ENCODE measurements around the gene LYPD6. TPM values are rescaled to one million over a fixed set of nuclear protein-coding genes. Genes with fewer than 3 reads are reported as not detected.

Gene LYPD6
- total and polyA plus RNA-seq, 10 donors = 0.05 to 2.3 (median 0.41) TPM

DNA sequence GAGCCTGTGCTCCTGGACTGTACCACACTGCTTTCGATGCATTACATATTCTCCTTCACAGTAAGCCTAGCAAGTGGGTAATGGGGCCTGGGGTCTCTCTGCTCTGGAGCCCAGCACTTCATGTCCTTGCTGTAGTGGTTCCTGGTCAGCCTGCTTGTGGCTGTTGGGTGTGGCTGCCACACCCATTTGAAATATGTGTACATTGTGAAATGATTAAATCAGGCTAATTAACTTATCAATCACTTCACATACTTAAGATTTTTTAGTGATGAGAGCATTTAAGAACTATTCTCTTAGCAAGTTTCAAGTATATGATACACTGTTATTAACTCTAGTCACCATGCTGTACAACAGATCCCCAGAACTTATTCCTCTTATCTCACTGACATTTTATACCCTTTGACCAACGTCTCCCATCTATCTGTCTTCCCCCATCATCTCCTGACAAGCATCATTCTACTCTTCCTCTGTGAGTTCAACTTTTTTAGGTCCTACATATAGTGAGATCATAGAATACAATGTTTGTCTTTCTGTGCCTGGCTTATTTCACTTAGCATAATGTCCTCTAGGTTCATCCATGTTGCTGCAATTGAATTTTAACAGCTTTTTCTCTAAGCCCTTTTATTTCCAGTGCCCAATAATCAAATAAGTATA lies 92.1 kb downstream of the LYPD6 start:
- H3K4me3 ChIP-seq = no peak overlapping the region
- no peak for TF ChIP-seq POLR2A (IDR thresholded peaks at IDR 0.05)
- TF ChIP-seq, protein P1, sequence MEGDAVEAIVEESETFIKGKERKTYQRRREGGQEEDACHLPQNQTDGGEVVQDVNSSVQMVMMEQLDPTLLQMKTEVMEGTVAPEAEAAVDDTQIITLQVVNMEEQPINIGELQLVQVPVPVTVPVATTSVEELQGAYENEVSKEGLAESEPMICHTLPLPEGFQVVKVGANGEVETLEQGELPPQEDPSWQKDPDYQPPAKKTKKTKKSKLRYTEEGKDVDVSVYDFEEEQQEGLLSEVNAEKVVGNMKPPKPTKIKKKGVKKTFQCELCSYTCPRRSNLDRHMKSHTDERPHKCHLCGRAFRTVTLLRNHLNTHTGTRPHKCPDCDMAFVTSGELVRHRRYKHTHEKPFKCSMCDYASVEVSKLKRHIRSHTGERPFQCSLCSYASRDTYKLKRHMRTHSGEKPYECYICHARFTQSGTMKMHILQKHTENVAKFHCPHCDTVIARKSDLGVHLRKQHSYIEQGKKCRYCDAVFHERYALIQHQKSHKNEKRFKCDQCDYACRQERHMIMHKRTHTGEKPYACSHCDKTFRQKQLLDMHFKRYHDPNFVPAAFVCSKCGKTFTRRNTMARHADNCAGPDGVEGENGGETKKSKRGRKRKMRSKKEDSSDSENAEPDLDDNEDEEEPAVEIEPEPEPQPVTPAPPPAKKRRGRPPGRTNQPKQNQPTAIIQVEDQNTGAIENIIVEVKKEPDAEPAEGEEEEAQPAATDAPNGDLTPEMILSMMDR (IDR thresholded peaks at IDR 0.05 in 8 of 11, conservative IDR thresholded peaks at IDR 0.05 in 3 of 11) = no peak
- no peak for TF ChIP-seq POLR2AphosphoS5 (IDR thresholded peaks at IDR 0.05)
- intact Hi-C loops (cut with DNase I; ENCODE audit: low total_unique reads) = no loop called here
- 74 to 76% (median 75%) methylated on average over 2 of the region's 2 CpGs for WGBS, 5 donors
- H3K36me3 ChIP-seq = no peaks in the 10 kb centered on the region
- H3K27me3 ChIP-seq (replicated peaks in 1 of 7) = peaks cover 0 to 11% (median 0%) of the 10 kb centered on the region in 7 donors
- no peak overlapping the region for H3K27ac ChIP-seq
- H3K4me1 ChIP-seq = no peaks in the 10 kb centered on the region
- no peak for DNase-seq
- no peaks in the 10 kb centered on the region for H3K9me3 ChIP-seq

GRCh38 chr2:149422991-149423338 lies 92.6 kb downstream of the LYPD6 start:
- intact Hi-C loops (cut with DNase I; ENCODE audit: low total_unique reads) = no loop called here
- no peak overlapping the region for H3K4me3 ChIP-seq
- no peaks in the 10 kb centered on the region for H3K9me3 ChIP-seq
- H3K4me1 ChIP-seq = no peaks in the 10 kb centered on the region
- no peak for DNase-seq
- TF ChIP-seq, protein P1 (IDR thresholded peaks at IDR 0.05 in 8 of 11, conservative IDR thresholded peaks at IDR 0.05 in 3 of 11) = no peak
- TF ChIP-seq POLR2A (IDR thresholded peaks at IDR 0.05) (no peak), POLR2AphosphoS5 (IDR thresholded peaks at IDR 0.05) (no peak)
- H3K27me3 ChIP-seq (replicated peaks in 1 of 7) = peaks cover 0 to 11% (median 0%) of the 10 kb centered on the region in 7 donors
- H3K27ac ChIP-seq = no peak overlapping the region
- H3K36me3 ChIP-seq = no peaks in the 10 kb centered on the region

GRCh38 chr2:149423630-149424029 lies 93.2 kb downstream of the LYPD6 start:
- no peak overlapping the region for H3K27ac ChIP-seq
- no peaks in the 10 kb centered on the region for H3K36me3 ChIP-seq
- DNase-seq = no peak
- intact Hi-C loops (cut with DNase I; ENCODE audit: low total_unique reads) = no loop called here
- no peaks in the 10 kb centered on the region for H3K9me3 ChIP-seq
- H3K4me1 ChIP-seq = no peaks in the 10 kb centered on the region
- WGBS, 5 donors = 89 to 93% (median 91%) methylated on average over 4 of the region's 4 CpGs
- no peak overlapping the region for H3K4me3 ChIP-seq
- TF ChIP-seq POLR2A (IDR thresholded peaks at IDR 0.05) (no peak), POLR2AphosphoS5 (IDR thresholded peaks at IDR 0.05) (no peak)
- TF ChIP-seq, protein P1 (IDR thresholded peaks at IDR 0.05 in 8 of 11, conservative IDR thresholded peaks at IDR 0.05 in 3 of 11) = no peak
- peaks cover 0 to 11% (median 0%) of the 10 kb centered on the region in 7 donors for H3K27me3 ChIP-seq (replicated peaks in 1 of 7)

DNA sequence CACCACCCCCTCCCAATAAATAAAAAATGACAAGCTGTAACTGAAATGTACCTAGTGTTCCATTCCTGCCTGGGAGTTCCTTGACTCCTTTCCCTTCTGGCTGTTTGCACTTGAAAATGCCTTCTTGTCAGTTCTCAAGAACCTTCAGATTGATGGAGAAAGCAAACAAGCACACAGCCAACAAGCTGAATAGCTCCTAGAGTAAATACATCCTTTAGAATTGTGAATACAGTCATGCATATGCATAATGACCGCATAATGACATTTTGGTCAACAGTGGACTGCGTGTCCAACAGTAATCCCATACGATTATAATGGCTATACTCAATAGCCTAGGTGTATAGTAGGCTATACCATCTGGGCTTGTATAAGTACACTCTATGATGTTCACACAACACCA lies 97.0 kb downstream of the LYPD6 start:
- H3K36me3 ChIP-seq = no peaks in the 10 kb centered on the region
- peaks cover 0 to 7% (median 0%) of the 10 kb centered on the region in 7 donors for H3K27me3 ChIP-seq (replicated peaks in 1 of 7)
- TF ChIP-seq, protein P1 (IDR thresholded peaks at IDR 0.05 in 8 of 11, conservative IDR thresholded peaks at IDR 0.05 in 3 of 11) = no peak
- TF ChIP-seq POLR2AphosphoS5 (IDR thresholded peaks at IDR 0.05) = no peak
- no peak for TF ChIP-seq POLR2A (IDR thresholded peaks at IDR 0.05)
- H3K4me1 ChIP-seq = no peaks in the 10 kb centered on the region
- H3K9me3 ChIP-seq = peaks cover 0 to 11% (median 3%) of the 10 kb centered on the region in 8 donors
- WGBS, 5 donors = 88 to 92% (median 91%) methylated on average over 3 of the region's 3 CpGs
- no peak for DNase-seq
- intact Hi-C loops (cut with DNase I; ENCODE audit: low total_unique reads) = no loop called here
- no peak overlapping the region for H3K27ac ChIP-seq
- no peak overlapping the region for H3K4me3 ChIP-seq

Measured in spleen (tissue), 11 donors.